ENCODE data around the gene SLITRK4. TPM values are rescaled to one million over a fixed set of nuclear protein-coding genes. Genes with fewer than 3 reads are reported as not detected.

The SLITRK4 gene
- total and polyA plus RNA-seq, 2 of the 4 experiments (the other 2 are of a cell fraction), result not detected

DNA sequence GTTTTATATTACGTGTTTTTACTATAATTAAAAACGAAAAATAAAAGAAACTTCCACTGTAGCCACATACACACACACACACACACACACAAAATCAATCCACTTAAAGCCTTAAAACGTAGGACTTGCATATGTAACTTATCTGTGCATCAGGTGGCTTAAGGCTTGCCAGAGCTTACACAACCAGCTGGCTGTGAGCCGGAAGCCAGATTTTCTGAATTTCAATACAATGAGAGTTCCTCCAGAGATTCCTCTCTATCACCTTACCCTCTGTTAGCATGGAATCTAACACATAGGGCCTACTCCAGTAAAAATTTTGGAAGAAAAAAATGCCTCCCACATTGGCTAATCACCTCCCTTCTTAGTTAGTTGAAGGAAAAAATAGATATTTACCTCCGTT, 27.9 kb upstream of the SLITRK4 start:
- no peak overlapping the region for H3K4me3 ChIP-seq (ENCODE audit: insufficient read depth, low read depth, low read length)
- in situ Hi-C loops (cut with MboI; ENCODE audit: low sequenced_read_pairs), result no loop called here
- H3K23ac ChIP-seq (ENCODE audit: low read depth, low read length), result no peak overlapping the region
- no peak overlapping the region for H2BK5ac ChIP-seq (ENCODE audit: low read depth, low read length, poor library complexity, severe bottlenecking)
- no peak overlapping the region for H3K27ac ChIP-seq (ENCODE audit: insufficient read depth, low read length)
- no peak overlapping the region for H2BK120ac ChIP-seq (ENCODE audit: low read depth, low read length)
- H3K18ac ChIP-seq (ENCODE audit: low read depth, low read length), result no peak overlapping the region
- ChIA-PET CTCF (interaction anchor here (1.2 kb wide), 1 partner anchor 11 kb away, joined by 7 read pairs; no protein-coding TSS in a partner anchor), POLR2A (ENCODE audit: unreplicated experiment) (no interaction called here)
- no peak overlapping the region for H4K5ac ChIP-seq (ENCODE audit: low read depth, low read length)
- no peaks in the 10 kb centered on the region for H3K4me1 ChIP-seq (ENCODE audit: control insufficient read depth, insufficient read depth, low read length)
- no peak overlapping the region for H3K14ac ChIP-seq (replicated peaks; ENCODE audit: low read depth, low read length)
- H3K79me1 ChIP-seq (ENCODE audit: low read depth in 1 of 2, low read length in 2 of 2), result no peaks in the 10 kb centered on the region
- no peak overlapping the region for H4K8ac ChIP-seq (ENCODE audit: low read depth in 2 of 2, low read length in 2 of 2)
- WGBS, 2 experiments (ENCODE audit: extremely low coverage in 2 of 2, insufficient read length in 1 of 2), result no CpG with 5 or more reads among the region's 5 CpGs
- no peaks in the 10 kb centered on the region for H4K20me1 ChIP-seq (ENCODE audit: insufficient read depth, low read length)
- H2BK20ac ChIP-seq (ENCODE audit: low read depth, low read length), result no peak overlapping the region
- H3K4me2 ChIP-seq (ENCODE audit: low read depth, low read length), result no peak overlapping the region
- H3K56ac ChIP-seq (ENCODE audit: extremely low read depth, insufficient read depth, low read length), result no peak overlapping the region
- TF ChIP-seq NFE2L2 (IDR thresholded peaks at IDR 0.05; ENCODE audit: low read depth, low read length), result no peak
- TF ChIP-seq, protein P1, sequence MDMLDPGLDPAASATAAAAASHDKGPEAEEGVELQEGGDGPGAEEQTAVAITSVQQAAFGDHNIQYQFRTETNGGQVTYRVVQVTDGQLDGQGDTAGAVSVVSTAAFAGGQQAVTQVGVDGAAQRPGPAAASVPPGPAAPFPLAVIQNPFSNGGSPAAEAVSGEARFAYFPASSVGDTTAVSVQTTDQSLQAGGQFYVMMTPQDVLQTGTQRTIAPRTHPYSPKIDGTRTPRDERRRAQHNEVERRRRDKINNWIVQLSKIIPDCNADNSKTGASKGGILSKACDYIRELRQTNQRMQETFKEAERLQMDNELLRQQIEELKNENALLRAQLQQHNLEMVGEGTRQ (IDR thresholded peaks at IDR 0.05; ENCODE audit: low read depth, low read length), result no peak
- no peak for TF ChIP-seq RFX5 (IDR thresholded peaks at IDR 0.05; ENCODE audit: low read depth, low read length)
- H3K9me1 ChIP-seq (ENCODE audit: insufficient read depth, low read length), result no peaks in the 10 kb centered on the region
- no TSS peak for BruUV-seq (replicated peaks)
- DNase-seq (no peak), ATAC-seq (ENCODE audit: low read depth) (no peak)
- H2AK5ac ChIP-seq (ENCODE audit: low read depth, low read length), result no peak overlapping the region
- no peak overlapping the region for H2AK9ac ChIP-seq (replicated peaks; ENCODE audit: low read depth, low read length, poor library complexity)
- H3K9ac ChIP-seq (ENCODE audit: low read depth, low read length), result no peak overlapping the region
- no peaks in the 10 kb centered on the region for H3K27me3 ChIP-seq (ENCODE audit: control insufficient read depth, insufficient read depth, low read length)
- intact Hi-C loops (cut with micrococcal nuclease), result no loop called here
- no peak overlapping the region for H2BK15ac ChIP-seq (ENCODE audit: low read depth, low read length)
- no peak overlapping the region for H4K91ac ChIP-seq (ENCODE audit: insufficient read depth, low read depth, low read length)
- no peaks in the 10 kb centered on the region for H3K9me3 ChIP-seq (ENCODE audit: control insufficient read depth, insufficient read depth, low read length)
- dilution Hi-C loops (cut with HindIII; ENCODE audit: low sequenced_read_pairs, unreplicated experiment), result no loop called here
- no peak overlapping the region for H2AFZ ChIP-seq (replicated peaks; ENCODE audit: low read length, poor library complexity)
- no peaks in the 10 kb centered on the region for H3K36me3 ChIP-seq (ENCODE audit: control insufficient read depth, insufficient read depth, low read length)
- no peak overlapping the region for H3K4ac ChIP-seq (ENCODE audit: low read depth, low read length)

All from IMR-90 (cell line).